ENCODE measurements around the gene TSPAN32.

Gene TSPAN32

GRCh38 chr11:2263724-2264360 lies 38.0 kb upstream of the TSPAN32 start:
- TF ChIP-seq EGR1 (IDR thresholded peaks at IDR 0.05) (no peak), CEBPB (IDR thresholded peaks at IDR 0.05) (no peak), NFIC (IDR thresholded peaks at IDR 0.05) (no peak), REST (IDR thresholded peaks at IDR 0.05; ENCODE audit: low read depth) (no peak), ZBTB7A (IDR thresholded peaks at IDR 0.05; ENCODE audit: low read depth) (no peak), TCF12 (IDR thresholded peaks at IDR 0.05; ENCODE audit: low read depth) (no peak), EP300 (IDR thresholded peaks at IDR 0.05; ENCODE audit: borderline replicate concordance) (no peak), MAX (IDR thresholded peaks at IDR 0.05) (no peak), RAD21 (IDR thresholded peaks at IDR 0.05; ENCODE audit: low read depth) (no peak), TAF1 (IDR thresholded peaks at IDR 0.05; ENCODE audit: low read depth) (no peak), FOXM1 (IDR thresholded peaks at IDR 0.05; ENCODE audit: borderline replicate concordance, low read depth) (no peak), USF1 (IDR thresholded peaks at IDR 0.05) (no peak), TEAD4 (IDR thresholded peaks at IDR 0.05) (no peak), YY1 (IDR thresholded peaks at IDR 0.05; ENCODE audit: low read depth) (no peak), CREB1 (IDR thresholded peaks at IDR 0.05; ENCODE audit: low read depth) (no peak)

GRCh38 chr11:2264366-2265053 lies 37.3 kb upstream of the TSPAN32 start:
- TF ChIP-seq TCF12 (IDR thresholded peaks at IDR 0.05; ENCODE audit: low read depth) (no peak), FOXM1 (IDR thresholded peaks at IDR 0.05; ENCODE audit: borderline replicate concordance, low read depth) (no peak), NFIC (IDR thresholded peaks at IDR 0.05) (no peak), USF1 (IDR thresholded peaks at IDR 0.05) (no peak), REST (IDR thresholded peaks at IDR 0.05; ENCODE audit: low read depth) (no peak), CEBPB (IDR thresholded peaks at IDR 0.05) (no peak), CREB1 (IDR thresholded peaks at IDR 0.05; ENCODE audit: low read depth) (no peak), TEAD4 (IDR thresholded peaks at IDR 0.05) (no peak), RAD21 (IDR thresholded peaks at IDR 0.05; ENCODE audit: low read depth) (no peak), MAX (IDR thresholded peaks at IDR 0.05) (no peak), EGR1 (IDR thresholded peaks at IDR 0.05) (no peak), EP300 (IDR thresholded peaks at IDR 0.05; ENCODE audit: borderline replicate concordance) (no peak), ZBTB7A (IDR thresholded peaks at IDR 0.05; ENCODE audit: low read depth) (no peak), TAF1 (IDR thresholded peaks at IDR 0.05; ENCODE audit: low read depth) (no peak), YY1 (IDR thresholded peaks at IDR 0.05; ENCODE audit: low read depth) (no peak)

GRCh38 chr11:2265396-2265795 lies 36.4 kb upstream of the TSPAN32 start:
- no peak for TF ChIP-seq USF1 (IDR thresholded peaks at IDR 0.05)

GRCh38 chr11:2265854-2266585 lies 35.8 kb upstream of the TSPAN32 start:
- no peak for TF ChIP-seq YY1 (IDR thresholded peaks at IDR 0.05; ENCODE audit: low read depth)
- TF ChIP-seq REST (IDR thresholded peaks at IDR 0.05; ENCODE audit: low read depth): no peak
- TF ChIP-seq USF1 (IDR thresholded peaks at IDR 0.05): no peak
- TF ChIP-seq CEBPB (IDR thresholded peaks at IDR 0.05): no peak
- TF ChIP-seq EP300 (IDR thresholded peaks at IDR 0.05; ENCODE audit: borderline replicate concordance): no peak
- no peak for TF ChIP-seq TEAD4 (IDR thresholded peaks at IDR 0.05)
- no peak for TF ChIP-seq TCF12 (IDR thresholded peaks at IDR 0.05; ENCODE audit: low read depth)
- no peak for TF ChIP-seq RAD21 (IDR thresholded peaks at IDR 0.05; ENCODE audit: low read depth)

Measured in Ishikawa (cell line).